Panc1 (cell line): ENCODE data around the gene SPRYD3. TPM values are rescaled to one million over a fixed set of nuclear protein-coding genes. Genes with fewer than 3 reads are reported as not detected.

Source experiments
- ATAC-seq: fragments of 200-7000 bp; cut with Tn5 transposase; 2 replicates; pipeline ENCODE4 v1.9.1; 2020; ENCODE audit warnings: mild to moderate bottlenecking, moderate library complexity
- BruUV-seq: library from RNA; stranded (reverse); fragments of 400-500 nt; replicated peaks from 2 replicates; lab custom pipeline; 2021; lab: Mats Ljungman, UMichigan
- CTCF ChIA-PET: fragments of 300-600 bp; sonication (Branson Sonifier 250); formaldehyde crosslinking; loops from one replicate; lab custom pipeline; 2022; ENCODE audit warnings: antibody characterized with exemption; lab: Charles Lee
- POLR2A ChIA-PET: fragments of 300-600 bp; sonication (Branson Sonifier 250); formaldehyde crosslinking; loops from one replicate; lab custom pipeline; 2022; ENCODE audit warnings: antibody characterized with exemption; lab: Charles Lee
- DNase-seq: peaks from one replicate; pipeline ENCODE4 v3.0.0-alpha.2; 2010; ENCODE audit warnings: low read depth, low spot score
- H3K27ac ChIP-seq: 2 replicates; pipeline ENCODE4 v1.5.1; 2011; ENCODE audit warnings: mild to moderate bottlenecking, low read length, inconsistent platforms
- H3K27me3 ChIP-seq: fragments of 200-500 bp; sonication (Bioruptor generic); 2 replicates; pipeline ENCODE4 v1.6.0; 2014; ENCODE audit warnings: low read length, inconsistent platforms; ENCODE audit not compliant: control insufficient read depth, insufficient read depth
- H3K36me3 ChIP-seq: fragments of 200-500 bp; sonication (Bioruptor generic); 2 replicates; pipeline ENCODE4 v1.5.1; 2014; ENCODE audit warnings: inconsistent platforms, mild to moderate bottlenecking, low read length, moderate library complexity; ENCODE audit not compliant: control insufficient read depth, insufficient read depth
- H3K4me1 ChIP-seq: 2 replicates; pipeline ENCODE4 v1.5.1; 2011; ENCODE audit warnings: inconsistent platforms, mild to moderate bottlenecking, low read length, moderate library complexity; ENCODE audit not compliant: control insufficient read depth, insufficient read depth
- H3K4me3 ChIP-seq, 2 experiments: 2 replicates each; pipeline ENCODE4 v1.5.1; 2011 to 2012; ENCODE audit warnings: low read depth in 2 of 2, low read length in 2 of 2, mild to moderate bottlenecking in 2 of 2, inconsistent platforms in 1 of 2, moderate library complexity in 1 of 2
- H3K9me3 ChIP-seq: fragments of 200-500 bp; sonication (Bioruptor generic); 2 replicates; pipeline ENCODE4 v1.5.1; 2014; ENCODE audit warnings: low read depth, mild to moderate bottlenecking, inconsistent platforms, low read length, moderate library complexity; ENCODE audit not compliant: control insufficient read depth, insufficient read depth
- CTCF ChIP-seq: fragments of 450-650 bp; IDR thresholded peaks from 2 replicates; pipeline ENCODE4 v1.5.1; 2017; ENCODE audit warnings: mild to moderate bottlenecking
- POLR2AphosphoS5 ChIP-seq: IDR thresholded peaks from 2 replicates; pipeline ENCODE4 v1.6.1; 2012; ENCODE audit warnings: mild to moderate bottlenecking, low read depth, low read length, moderate library complexity
- REST ChIP-seq, 2 experiments: IDR thresholded peaks; 2 replicates each; pipeline ENCODE4 v1.6.1; 2011 to 2012; ENCODE audit warnings: low read depth in 2 of 2, control low read depth in 1 of 2, low read length in 1 of 2, mild to moderate bottlenecking in 1 of 2, moderate library complexity in 1 of 2; ENCODE audit not compliant: insufficient read depth in 1 of 2
- SIN3A ChIP-seq: IDR thresholded peaks from 2 replicates; pipeline ENCODE4 v1.6.1; 2012; ENCODE audit warnings: low read depth, mild to moderate bottlenecking, low read length, moderate library complexity, borderline replicate concordance; ENCODE audit not compliant: insufficient read depth
- TCF7L2 ChIP-seq: IDR thresholded peaks from 2 replicates; pipeline ENCODE4 v1.6.1; 2011; ENCODE audit warnings: mild to moderate bottlenecking, low read depth, low read length, inconsistent platforms
- in situ Hi-C: cut with HindIII; loops from 2 replicates; pipeline ENCODE4 v1.10.0; 2016; ENCODE audit warnings: low sequenced_read_pairs, low pct_unique_long_range_greater_than_20kb
- intact Hi-C: fragments of 100-400 bp; cut with micrococcal nuclease; formaldehyde crosslinking; loops from one replicate; pipeline ENCODE4 v1.10.0; 2022; ENCODE audit not compliant: unreplicated experiment
- total RNA-seq: library from RNA; stranded (reverse); gene quantifications from one replicate; pipeline ENCODE4 v1.2.1, GENCODE V29; 2021; ENCODE audit not compliant: unreplicated experiment

The SPRYD3 gene
- total RNA-seq, 1 experiment from 2014 or later, result 25.0 TPM

GRCh38 chr12:53115112-53115890 lies 36.1 kb upstream of the SPRYD3 start:
- ATAC-seq (0 out of 2 replicates have a peak, but pooled peaks have one; percentile 27), DNase-seq (no peak)
- Histone ChIP-seq H3K36me3 (no peaks in the 10 kb centered on the region), H3K27ac (no peak overlapping the region), H3K4me1 (no peaks in the 10 kb centered on the region), H3K4me3 (no peak overlapping the region), H3K9me3 (no peaks in the 10 kb centered on the region), H3K27me3 (no peaks in the 10 kb centered on the region)
- TF ChIP-seq REST (IDR thresholded peaks at IDR 0.05; ENCODE audit: insufficient read depth in 1 of 2, low read depth in 2 of 2, low read length in 1 of 2) (0 out of 4 replicates have a peak, but pooled peaks of 1 of the 2 experiments have one; percentile 9), CTCF (no peak)
- ChIA-PET POLR2A (interaction anchor here (0.5 kb wide), 1 partner anchor 10 kb away, joined by 14 read pairs; no protein-coding TSS in a partner anchor), CTCF (no interaction called here)
- intact Hi-C loops (no loop called here), in situ Hi-C loops (no loop called here)
- no TSS peak for BruUV-seq

- intact Hi-C loops, result no loop called here
- TF ChIP-seq POLR2AphosphoS5 (no peak), REST (IDR thresholded peaks at IDR 0.05; ENCODE audit: insufficient read depth in 1 of 2, low read depth in 2 of 2, low read length in 1 of 2) (no peak), TCF7L2 (no peak), SIN3A (no peak), CTCF (no peak)
- Histone ChIP-seq H3K9me3 (peaks cover 3% of the 10 kb centered on the region; the same call in 1 of the 2 replicates), H3K27me3 (no peaks in the 10 kb centered on the region), H3K4me1 (no peaks in the 10 kb centered on the region), H3K27ac (no peak overlapping the region), H3K4me3 (no peak overlapping the region), H3K36me3 (no peaks in the 10 kb centered on the region)
- no peak for DNase-seq
- POLR2A ChIA-PET, result no interaction called here
- in situ Hi-C loops, result no loop called here
- CTCF ChIA-PET, result no interaction called here
- no TSS peak for BruUV-seq
- no peak for ATAC-seq
Measured at GRCh38 chr12:53113951-53114350, 34.8 kb upstream of the SPRYD3 start.
